ENCODE results near the gene FHIT. TPM values are rescaled to one million over a fixed set of nuclear protein-coding genes. Genes with fewer than 3 reads are reported as not detected.

The FHIT gene
- 1 to 10 TPM; 4.6 to 6.1 (median 5.7) TPM for total RNA-seq

DNA sequence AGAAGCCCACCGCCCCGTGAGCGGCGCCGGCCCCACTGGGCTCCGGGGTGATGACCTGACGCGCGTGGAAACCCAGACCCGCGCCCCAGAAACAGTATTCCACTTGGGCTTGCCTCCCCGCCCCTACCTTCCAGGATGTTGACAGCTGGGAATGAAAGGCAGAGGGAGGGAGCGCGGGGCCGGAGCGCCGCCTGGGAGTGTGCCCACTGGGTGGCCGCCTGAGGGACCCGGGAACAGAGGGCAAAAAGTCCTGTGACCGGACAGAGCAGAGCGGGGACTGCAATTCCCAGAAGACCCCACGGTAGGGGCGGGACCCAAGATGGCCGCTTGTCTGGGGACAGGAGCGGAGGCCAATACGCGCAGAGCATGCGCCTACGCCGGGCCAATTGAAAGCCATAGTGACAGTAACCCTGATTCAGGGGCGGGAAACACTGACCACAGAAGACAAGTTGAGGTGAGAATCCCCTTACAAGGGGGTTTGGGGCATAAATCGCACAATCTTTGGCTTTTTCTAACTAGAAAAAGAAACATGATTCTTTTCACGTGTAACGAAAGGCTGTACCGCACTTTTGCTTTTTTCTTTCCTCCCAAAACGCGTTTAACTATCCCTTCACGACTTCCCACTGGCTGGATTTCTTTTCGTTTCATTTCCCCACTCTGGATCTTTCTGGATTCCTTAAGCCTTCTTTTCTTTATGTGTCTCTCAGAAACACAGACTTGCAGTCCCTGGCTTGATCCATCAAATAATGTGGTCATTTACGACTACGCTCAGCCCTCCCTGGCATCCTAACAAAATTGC lies at the start of gene FHIT:
Gene FHIT, minus strand, starts transcription at position 279 of the 799 bp plus-strand sequence.
- intact Hi-C loops (cut with DNase I) = loop anchor here (10.0 kb wide), 1 partner anchor 303 kb away; no protein-coding TSS in a partner anchor
- TF ChIP-seq POLR2A (IDR thresholded peaks at IDR 0.05; ENCODE audit: low read depth) (no peak), POLR2AphosphoS5 (IDR thresholded peaks at IDR 0.05) (peak; percentile 61 to 83), EP300 (IDR thresholded peaks at IDR 0.05) (no peak)
- TF ChIP-seq, protein P1, sequence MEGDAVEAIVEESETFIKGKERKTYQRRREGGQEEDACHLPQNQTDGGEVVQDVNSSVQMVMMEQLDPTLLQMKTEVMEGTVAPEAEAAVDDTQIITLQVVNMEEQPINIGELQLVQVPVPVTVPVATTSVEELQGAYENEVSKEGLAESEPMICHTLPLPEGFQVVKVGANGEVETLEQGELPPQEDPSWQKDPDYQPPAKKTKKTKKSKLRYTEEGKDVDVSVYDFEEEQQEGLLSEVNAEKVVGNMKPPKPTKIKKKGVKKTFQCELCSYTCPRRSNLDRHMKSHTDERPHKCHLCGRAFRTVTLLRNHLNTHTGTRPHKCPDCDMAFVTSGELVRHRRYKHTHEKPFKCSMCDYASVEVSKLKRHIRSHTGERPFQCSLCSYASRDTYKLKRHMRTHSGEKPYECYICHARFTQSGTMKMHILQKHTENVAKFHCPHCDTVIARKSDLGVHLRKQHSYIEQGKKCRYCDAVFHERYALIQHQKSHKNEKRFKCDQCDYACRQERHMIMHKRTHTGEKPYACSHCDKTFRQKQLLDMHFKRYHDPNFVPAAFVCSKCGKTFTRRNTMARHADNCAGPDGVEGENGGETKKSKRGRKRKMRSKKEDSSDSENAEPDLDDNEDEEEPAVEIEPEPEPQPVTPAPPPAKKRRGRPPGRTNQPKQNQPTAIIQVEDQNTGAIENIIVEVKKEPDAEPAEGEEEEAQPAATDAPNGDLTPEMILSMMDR (IDR thresholded peaks at IDR 0.05) = peak in 1 of 3 experiments; percentile 11
- Histone ChIP-seq H3K4me1 (peaks cover 12 to 19% (median 15%) of the 10 kb centered on the region in 4 donors), H3K9me3 (no peaks in the 10 kb centered on the region), H3K36me3 (no peaks in the 10 kb centered on the region), H3K27me3 (no peaks in the 10 kb centered on the region), H3K27ac (replicated peaks in 1 of 4) (peak within 1 kb of the TSS; percentile 65 to 80 (median 80)), H3K4me3 (peak within 1 kb of the TSS; percentile 72 to 87 (median 77))
- 1% methylated on average over 15 of the region's 41 CpGs for WGBS
- DNase-seq (ENCODE audit: extremely low spot score) = peak; percentile 98

- 48% methylated on average over 2 of the region's 2 CpGs for WGBS
- H3K36me3 ChIP-seq = no peaks in the 10 kb centered on the region
Observed at GRCh38 chr3:61300786-61301185, 49.5 kb upstream of the FHIT start.

DNA sequence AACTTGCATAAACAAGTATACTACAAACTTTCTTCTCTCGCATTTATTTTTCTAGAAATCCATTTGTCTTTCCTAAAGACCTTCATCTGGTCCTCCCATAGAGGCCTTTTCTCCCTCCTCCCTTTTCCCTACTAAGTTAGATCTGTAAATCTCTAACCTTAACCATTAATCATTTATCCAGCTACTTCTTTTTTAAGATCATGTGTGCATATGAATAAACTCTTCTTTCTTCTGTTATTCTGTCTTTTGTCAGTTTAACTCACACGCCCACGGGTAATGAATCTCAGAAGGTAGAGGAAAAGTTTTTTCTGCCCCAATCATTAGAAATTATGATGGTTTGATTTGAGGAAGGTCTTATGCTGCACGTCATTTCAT lies 48.7 kb upstream of the FHIT start:
- Histone ChIP-seq H3K27ac (replicated peaks in 1 of 4) (no peak overlapping the region), H3K4me1 (peaks cover 0 to 3% (median 0%) of the 10 kb centered on the region in 4 donors)
- DNase-seq (ENCODE audit: extremely low spot score) = no peak

More at GRCh38 chr3:61300786-61301185, 49.5 kb upstream of the FHIT start:
- no peaks in the 10 kb centered on the region for H3K9me3 ChIP-seq
- TF ChIP-seq, protein P1 (IDR thresholded peaks at IDR 0.05) = no peak
- TF ChIP-seq EP300 (IDR thresholded peaks at IDR 0.05) = no peak
- no peak for TF ChIP-seq POLR2A (IDR thresholded peaks at IDR 0.05; ENCODE audit: low read depth)
- no peak for TF ChIP-seq POLR2AphosphoS5 (IDR thresholded peaks at IDR 0.05)
- no peak overlapping the region for H3K27ac ChIP-seq (replicated peaks in 1 of 4)
- no peak for DNase-seq (ENCODE audit: extremely low spot score)
- H3K4me3 ChIP-seq = no peak overlapping the region
- H3K4me1 ChIP-seq = peaks cover 0 to 3% (median 0%) of the 10 kb centered on the region in 4 donors
- intact Hi-C loops (cut with DNase I) = no loop called here
- H3K27me3 ChIP-seq = no peaks in the 10 kb centered on the region

GRCh38 chr3:61299343-61300005 lies 48.2 kb upstream of the FHIT start:
- WGBS = 87% methylated on average over 3 of the region's 3 CpGs
- no peaks in the 10 kb centered on the region for H3K36me3 ChIP-seq
- H3K9me3 ChIP-seq = no peaks in the 10 kb centered on the region
- TF ChIP-seq POLR2AphosphoS5 (IDR thresholded peaks at IDR 0.05) (no peak), EP300 (IDR thresholded peaks at IDR 0.05) (no peak), POLR2A (IDR thresholded peaks at IDR 0.05; ENCODE audit: low read depth) (no peak)
- TF ChIP-seq, protein P1 (IDR thresholded peaks at IDR 0.05) = no peak
- no peaks in the 10 kb centered on the region for H3K27me3 ChIP-seq
- H3K27ac ChIP-seq (replicated peaks in 1 of 4) = no peak overlapping the region
- DNase-seq (ENCODE audit: extremely low spot score) = no peak
- H3K4me1 ChIP-seq = peaks cover 0 to 3% (median 0%) of the 10 kb centered on the region in 4 donors
- intact Hi-C loops (cut with DNase I) = no loop called here
- no peak overlapping the region for H3K4me3 ChIP-seq

More for the DNA sequence above, 48.7 kb upstream of the FHIT start:
- Histone ChIP-seq H3K9me3 (no peaks in the 10 kb centered on the region), H3K4me3 (no peak overlapping the region), H3K27me3 (no peaks in the 10 kb centered on the region), H3K36me3 (no peaks in the 10 kb centered on the region)
- no peak for TF ChIP-seq EP300 (IDR thresholded peaks at IDR 0.05)
- TF ChIP-seq POLR2A (IDR thresholded peaks at IDR 0.05; ENCODE audit: low read depth) = no peak
- TF ChIP-seq POLR2AphosphoS5 (IDR thresholded peaks at IDR 0.05) = no peak
- TF ChIP-seq, protein P1 (IDR thresholded peaks at IDR 0.05) = no peak
- intact Hi-C loops (cut with DNase I) = no loop called here
- WGBS = 59% methylated on average over 4 of the region's 4 CpGs

Measured in esophagus muscularis mucosa (tissue), 4 donors.